HepG2 (cell line): ENCODE data around the gene NEU4. TPM values are rescaled to one million over a fixed set of nuclear protein-coding genes. Genes with fewer than 3 reads are reported as not detected.

Source experiments
- ATRX ChIP-seq: sonication (generic); formaldehyde crosslinking; IDR thresholded peaks from 2 replicates; pipeline ENCODE4 v1.4.0; 2020; ENCODE audit warnings: missing genetic modification reagents, borderline replicate concordance
- BRCA1 ChIP-seq: sonication (generic); formaldehyde crosslinking; IDR thresholded peaks from 2 replicates; pipeline ENCODE4 v1.4.0; 2020; ENCODE audit warnings: missing genetic modification reagents
- DR1 ChIP-seq: sonication (generic); formaldehyde crosslinking; IDR thresholded peaks from 2 replicates; pipeline ENCODE4 v1.8.0; 2021; ENCODE audit warnings: mild to moderate bottlenecking, missing genetic modification reagents, inconsistent platforms
- EP300 ChIP-seq, 3 experiments: sonication (generic) in 1 of 3; formaldehyde crosslinking in 1 of 3; IDR thresholded peaks; 2 replicates each; pipeline versions ENCODE4 v1.5.1 to v1.6.1; 2011 to 2020; ENCODE audit warnings: low read depth in 2 of 3, low read length in 2 of 3, borderline replicate concordance in 1 of 3, improper control_type of control experiment in 1 of 3, mild to moderate bottlenecking in 1 of 3, missing genetic modification reagents in 1 of 3, moderate library complexity in 1 of 3
- FOXK1 ChIP-seq: sonication (generic); formaldehyde crosslinking; IDR thresholded peaks from 2 replicates; pipeline ENCODE4 v1.4.0; 2020; ENCODE audit warnings: low read depth, missing genetic modification reagents, borderline replicate concordance
- HOXA9 ChIP-seq: sonication (generic); formaldehyde crosslinking; IDR thresholded peaks from 2 replicates; pipeline ENCODE4 v1.8.1; 2022; ENCODE audit warnings: missing genetic modification reagents, mild to moderate bottlenecking, moderate library complexity, borderline replicate concordance
- KDM6A ChIP-seq: IDR thresholded peaks from 2 replicates; pipeline ENCODE4 v1.6.1; 2016; ENCODE audit warnings: low read depth
- NFE2L2 ChIP-seq: fragments of 150-350 bp; IDR thresholded peaks from 2 replicates; pipeline ENCODE4 v1.6.1; 2014; ENCODE audit warnings: low read length
- POGZ ChIP-seq: sonication (generic); formaldehyde crosslinking; IDR thresholded peaks from 2 replicates; pipeline ENCODE4 v1.4.0; 2020; ENCODE audit warnings: mild to moderate bottlenecking, missing genetic modification reagents
- PPARG ChIP-seq: conservative IDR thresholded peaks from 2 replicates; pipeline ENCODE4 v1.6.1; 2016; ENCODE audit warnings: missing biosample characterization, missing genetic modification reagents
- SP1 ChIP-seq, 2 experiments: fragments of 450-650 bp in 1 of 2; sonication (generic) in 1 of 2; formaldehyde crosslinking in 1 of 2; IDR thresholded peaks; 2 replicates each; pipeline versions ENCODE4 v1.4.0 to v1.6.1; 2016 to 2020; ENCODE audit warnings: missing genetic modification reagents in 1 of 2
- ZNF224 ChIP-seq: sonication (generic); formaldehyde crosslinking; IDR thresholded peaks from 2 replicates; pipeline ENCODE4 v1.5.0; 2020; ENCODE audit warnings: mild to moderate bottlenecking, missing genetic modification reagents
- ZNF296 ChIP-seq: sonication (generic); formaldehyde crosslinking; conservative IDR thresholded peaks from 2 replicates; pipeline ENCODE4 v1.5.0; 2020; ENCODE audit warnings: mild to moderate bottlenecking, missing genetic modification reagents
- ZNF547 ChIP-seq: sonication (generic); formaldehyde crosslinking; IDR thresholded peaks from 2 replicates; pipeline ENCODE4 v1.5.1; 2020; ENCODE audit warnings: mild to moderate bottlenecking, missing genetic modification reagents
- ZNF598 ChIP-seq: sonication (generic); formaldehyde crosslinking; IDR thresholded peaks from 2 replicates; pipeline ENCODE4 v1.5.1; 2020; ENCODE audit warnings: mild to moderate bottlenecking, missing genetic modification reagents, borderline replicate concordance
- ZNF674 ChIP-seq: sonication (generic); formaldehyde crosslinking; IDR thresholded peaks from 2 replicates; pipeline ENCODE4 v1.5.0; 2020; ENCODE audit warnings: low read depth, mild to moderate bottlenecking, missing genetic modification reagents
- ZNF703 ChIP-seq: sonication (generic); formaldehyde crosslinking; IDR thresholded peaks from 2 replicates; pipeline ENCODE4 v1.5.1; 2020; ENCODE audit warnings: missing genetic modification reagents, mild to moderate bottlenecking, moderate library complexity, borderline replicate concordance
- ZNF746 ChIP-seq: sonication (generic); formaldehyde crosslinking; IDR thresholded peaks from 2 replicates; pipeline ENCODE4 v1.8.0; 2022; ENCODE audit warnings: mild to moderate bottlenecking, missing genetic modification reagents
- ZNF761 ChIP-seq: sonication (generic); formaldehyde crosslinking; conservative IDR thresholded peaks from 2 replicates; pipeline ENCODE4 v1.4.0; 2020; ENCODE audit warnings: mild to moderate bottlenecking, missing genetic modification reagents
- ZNF816 ChIP-seq: sonication (generic); formaldehyde crosslinking; IDR thresholded peaks from 2 replicates; pipeline ENCODE4 v1.8.0; 2022; ENCODE audit warnings: missing genetic modification reagents, mild to moderate bottlenecking, borderline replicate concordance
- ZNF891 ChIP-seq: sonication (generic); formaldehyde crosslinking; IDR thresholded peaks from 2 replicates; pipeline ENCODE4 v1.5.0; 2020; ENCODE audit warnings: mild to moderate bottlenecking, missing genetic modification reagents
- polyA plus RNA-seq, 8 experiments: library from polyadenylated mRNA; depleted of rRNA in 3 of 8; stranded (reverse) in 7 of 8; unstranded in 1 of 8; fragments of >200 nt; fragmentation: Illumina TruSeq in 4 of 8; extraction: Trizol in 4 of 8; gene quantifications; 2 replicates each; pipeline versions ENCODE4 v1.2.1 to v1.2.3, GENCODE V29; 2011 to 2016; ENCODE audit warnings: low read depth in 4 of 8, missing spikeins in 1 of 8, mixed read lengths in 1 of 8; ENCODE audit not compliant: insufficient read depth in 1 of 8
- total RNA-seq, 5 experiments: library from RNA; depleted of rRNA; stranded (reverse); fragments of >200 nt; fragmentation: Illumina TruSeq; extraction: Trizol; gene quantifications; 2 replicates each; pipeline ENCODE4 v1.2.3, GENCODE V29; 2016; ENCODE audit warnings: low read depth in 1 of 5
- TF ChIP-seq, protein P1 (sequence below): sonication (generic); formaldehyde crosslinking; IDR thresholded peaks from 2 replicates; pipeline ENCODE4 v1.4.0; 2020; ENCODE audit warnings: missing genetic modification reagents, borderline replicate concordance
- TF ChIP-seq, protein P2 (sequence below): IDR thresholded peaks from 2 replicates; pipeline ENCODE4 v1.6.1; 2016; ENCODE audit warnings: low read depth, borderline replicate concordance

Gene NEU4
- total and polyA plus RNA-seq, 2 of the 13 experiments (the other 11 are each of a cell fraction or from before 2014, with no cell fraction given), result 53.5 to 107 TPM

DNA sequence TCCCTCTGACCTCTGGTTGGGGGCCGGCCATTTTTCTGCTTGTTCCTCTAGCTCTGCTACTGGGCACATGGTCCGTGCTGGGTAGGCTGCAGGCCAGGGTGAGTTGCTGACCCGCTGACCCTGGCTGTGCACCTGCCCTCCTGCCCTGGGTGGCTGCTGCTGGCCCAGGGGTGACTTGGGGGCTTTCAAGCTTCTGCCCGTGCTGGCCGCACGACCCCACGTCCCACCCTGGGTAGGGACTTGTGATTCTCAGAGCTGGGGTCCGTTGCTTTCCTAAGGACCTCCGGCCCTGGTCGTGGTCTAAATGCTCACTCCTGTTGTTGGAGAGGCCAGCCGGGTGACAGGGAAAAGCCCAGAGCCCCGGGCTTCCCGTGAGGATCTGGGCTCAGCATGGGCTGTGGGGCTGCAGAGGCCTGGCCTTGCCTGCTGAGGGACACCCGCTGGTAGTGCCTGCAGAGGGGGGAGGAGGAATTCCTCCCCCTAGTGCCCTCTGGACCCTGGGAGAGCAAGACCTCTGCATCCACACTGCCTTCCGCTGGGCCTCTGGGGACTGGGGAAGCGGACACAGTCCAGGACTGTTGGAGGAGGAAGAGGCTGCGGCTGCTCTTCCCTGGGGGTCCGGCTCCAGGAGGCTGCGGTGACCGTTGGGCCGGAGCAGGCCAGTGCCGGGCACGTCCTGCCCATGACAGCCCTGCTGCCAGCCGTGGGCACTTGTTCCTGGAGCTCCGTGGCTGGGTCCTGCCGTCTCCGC is 38.6 kb upstream of the NEU4 start (continued):
- TF ChIP-seq, protein P1, sequence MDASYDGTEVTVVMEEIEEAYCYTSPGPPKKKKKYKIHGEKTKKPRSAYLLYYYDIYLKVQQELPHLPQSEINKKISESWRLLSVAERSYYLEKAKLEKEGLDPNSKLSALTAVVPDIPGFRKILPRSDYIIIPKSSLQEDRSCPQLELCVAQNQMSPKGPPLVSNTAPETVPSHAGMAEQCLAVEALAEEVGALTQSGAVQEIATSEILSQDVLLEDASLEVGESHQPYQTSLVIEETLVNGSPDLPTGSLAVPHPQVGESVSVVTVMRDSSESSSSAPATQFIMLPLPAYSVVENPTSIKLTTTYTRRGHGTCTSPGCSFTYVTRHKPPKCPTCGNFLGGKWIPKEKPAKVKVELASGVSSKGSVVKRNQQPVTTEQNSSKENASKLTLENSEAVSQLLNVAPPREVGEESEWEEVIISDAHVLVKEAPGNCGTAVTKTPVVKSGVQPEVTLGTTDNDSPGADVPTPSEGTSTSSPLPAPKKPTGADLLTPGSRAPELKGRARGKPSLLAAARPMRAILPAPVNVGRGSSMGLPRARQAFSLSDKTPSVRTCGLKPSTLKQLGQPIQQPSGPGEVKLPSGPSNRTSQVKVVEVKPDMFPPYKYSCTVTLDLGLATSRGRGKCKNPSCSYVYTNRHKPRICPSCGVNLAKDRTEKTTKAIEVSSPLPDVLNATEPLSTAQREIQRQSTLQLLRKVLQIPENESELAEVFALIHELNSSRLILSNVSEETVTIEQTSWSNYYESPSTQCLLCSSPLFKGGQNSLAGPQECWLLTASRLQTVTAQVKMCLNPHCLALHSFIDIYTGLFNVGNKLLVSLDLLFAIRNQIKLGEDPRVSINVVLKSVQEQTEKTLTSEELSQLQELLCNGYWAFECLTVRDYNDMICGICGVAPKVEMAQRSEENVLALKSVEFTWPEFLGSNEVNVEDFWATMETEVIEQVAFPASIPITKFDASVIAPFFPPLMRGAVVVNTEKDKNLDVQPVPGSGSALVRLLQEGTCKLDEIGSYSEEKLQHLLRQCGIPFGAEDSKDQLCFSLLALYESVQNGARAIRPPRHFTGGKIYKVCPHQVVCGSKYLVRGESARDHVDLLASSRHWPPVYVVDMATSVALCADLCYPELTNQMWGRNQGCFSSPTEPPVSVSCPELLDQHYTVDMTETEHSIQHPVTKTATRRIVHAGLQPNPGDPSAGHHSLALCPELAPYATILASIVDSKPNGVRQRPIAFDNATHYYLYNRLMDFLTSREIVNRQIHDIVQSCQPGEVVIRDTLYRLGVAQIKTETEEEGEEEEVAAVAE (CRISPR knock-in tag), result peak; percentile 89
- no peak; the same call in 1 of the 2 replicates for TF ChIP-seq ZNF816 (CRISPR knock-in tag)
- peak in 1 of 2 experiments; percentile 78; a peak in 2 of 4 replicates for TF ChIP-seq EP300 (IDR thresholded peaks at IDR 0.05; ENCODE audit: low read depth in 2 of 2, low read length in 2 of 2)
- TF ChIP-seq EP300 (CRISPR knock-in tag; IDR thresholded peaks at IDR 0.05; ENCODE audit: borderline replicate concordance), result peak; percentile 90
- TF ChIP-seq ZNF761, result 0 out of 2 replicates have a peak, but pooled peaks have one; percentile 17
- TF ChIP-seq FOXK1 (CRISPR knock-in tag), result peak; percentile 86; the same call in 1 of the 2 replicates
- peak; percentile 93 for TF ChIP-seq DR1 (CRISPR knock-in tag)
- peak; percentile 66 for TF ChIP-seq ZNF891 (CRISPR knock-in tag)
- TF ChIP-seq POGZ, result peak; percentile 91
- TF ChIP-seq, protein P2, sequence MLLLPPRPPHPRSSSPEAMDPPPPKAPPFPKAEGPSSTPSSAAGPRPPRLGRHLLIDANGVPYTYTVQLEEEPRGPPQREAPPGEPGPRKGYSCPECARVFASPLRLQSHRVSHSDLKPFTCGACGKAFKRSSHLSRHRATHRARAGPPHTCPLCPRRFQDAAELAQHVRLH (CRISPR knock-in tag), result peak; percentile 98; the same call in 1 of the 2 replicates
- peak; percentile 95 for TF ChIP-seq KDM6A
- TF ChIP-seq PPARG (CRISPR knock-in tag), result peak; percentile 55; the same call in 1 of the 2 replicates
- no peak for TF ChIP-seq HOXA9 (CRISPR knock-in tag)
- TF ChIP-seq ZNF224 (CRISPR knock-in tag), result peak; percentile 90
- TF ChIP-seq ZNF746 (CRISPR knock-in tag), result peak; percentile 97
- peak; percentile 81 for TF ChIP-seq ZNF703 (CRISPR knock-in tag)
- TF ChIP-seq ZNF547 (CRISPR knock-in tag), result no peak; the same call in 1 of the 2 replicates
- no peak for TF ChIP-seq NFE2L2
- TF ChIP-seq ZNF296 (CRISPR knock-in tag), result peak; percentile 66
- TF ChIP-seq SP1 (IDR thresholded peaks at IDR 0.05), result no peak
- TF ChIP-seq SP1 (CRISPR knock-in tag; IDR thresholded peaks at IDR 0.05), result peak; percentile 75
- TF ChIP-seq ZNF598 (CRISPR knock-in tag), result no peak
- TF ChIP-seq ZNF674 (CRISPR knock-in tag), result no peak
- TF ChIP-seq ATRX (CRISPR knock-in tag), result no peak; the same call in 1 of the 2 replicates
- peak; percentile 82; the same call in 1 of the 2 replicates for TF ChIP-seq BRCA1
